ENCODE measurements around the gene RPLP2.

DNA sequence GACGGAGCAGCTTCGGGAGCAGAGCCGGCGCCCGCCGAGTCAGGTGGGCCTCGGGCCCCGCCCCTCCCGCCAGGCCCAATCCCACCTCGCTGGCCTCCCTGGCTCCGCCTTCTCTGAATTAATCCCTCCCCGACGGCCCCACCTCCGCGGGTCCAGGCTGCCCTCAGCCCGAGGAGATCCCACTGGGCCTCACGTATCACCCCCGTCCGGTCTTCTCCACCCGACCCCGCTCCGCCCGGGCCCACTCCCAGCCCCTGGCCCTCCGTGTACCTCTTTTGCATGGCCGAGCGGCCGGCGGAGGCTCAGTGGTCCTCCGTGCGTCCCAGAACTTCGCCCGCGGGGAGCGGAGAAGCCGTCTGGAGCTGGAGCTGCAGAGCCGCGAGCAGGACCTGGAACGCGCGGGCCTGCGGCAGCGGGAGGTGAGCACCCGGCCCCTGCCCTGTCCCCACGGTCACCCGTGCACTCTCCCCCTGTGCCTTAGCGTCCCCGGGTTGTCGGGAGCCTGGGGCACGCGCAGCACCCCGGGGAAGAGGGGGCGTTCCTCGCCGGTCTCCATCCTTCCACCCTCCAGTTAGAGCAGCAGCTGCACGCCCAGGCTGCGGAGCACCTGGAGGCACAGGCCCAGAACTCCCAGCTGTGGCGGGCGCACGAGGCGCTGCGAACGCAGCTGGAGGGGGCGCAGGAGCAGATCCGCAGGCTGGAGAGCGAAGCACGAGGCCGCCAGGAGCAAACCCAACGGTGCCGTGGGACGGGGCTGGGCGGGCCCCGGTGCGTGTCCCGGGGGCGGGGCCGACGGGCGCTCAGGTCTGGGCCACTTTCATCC is 20.7 kb downstream of the RPLP2 start:
- TF ChIP-seq EZH2phosphoT487 (IDR thresholded peaks at IDR 0.05; ENCODE audit: low read depth, severe bottlenecking, unreplicated experiment) (no peak), EZH2 (IDR thresholded peaks at IDR 0.05; ENCODE audit: borderline replicate concordance) (peak; percentile 45)
